BE2C (cell line): ENCODE measurements around the gene RNASEH1.

Experiments used
- DNase-seq: peaks from one replicate; pipeline ENCODE4 v3.0.0-alpha.2; 2020
- H3K27me3 ChIP-seq: fragments of 250-450 bp; sonication (Bioruptor Pico); 2 replicates; pipeline ENCODE4 v1.5.1; 2020; ENCODE audit warnings: mild to moderate bottlenecking
- H3K36me3 ChIP-seq: fragments of 250-450 bp; sonication (Bioruptor Pico); 2 replicates; pipeline ENCODE4 v1.5.1; 2020; ENCODE audit warnings: mild to moderate bottlenecking
- H3K4me1 ChIP-seq: fragments of 250-450 bp; sonication (Bioruptor Pico); 2 replicates; pipeline ENCODE4 v1.5.1; 2020
- H3K4me3 ChIP-seq: 2 replicates; pipeline ENCODE4 v1.5.1; 2011; ENCODE audit warnings: low read depth, low read length
- H3K9me3 ChIP-seq: fragments of 250-450 bp; sonication (Bioruptor Pico); 2 replicates; pipeline ENCODE4 v1.5.1; 2020
- TF ChIP-seq, protein P1 (sequence below): IDR thresholded peaks from 2 replicates; pipeline ENCODE4 v1.5.1; 2012; ENCODE audit warnings: mild to moderate bottlenecking, low read depth, low read length

Gene RNASEH1

DNA sequence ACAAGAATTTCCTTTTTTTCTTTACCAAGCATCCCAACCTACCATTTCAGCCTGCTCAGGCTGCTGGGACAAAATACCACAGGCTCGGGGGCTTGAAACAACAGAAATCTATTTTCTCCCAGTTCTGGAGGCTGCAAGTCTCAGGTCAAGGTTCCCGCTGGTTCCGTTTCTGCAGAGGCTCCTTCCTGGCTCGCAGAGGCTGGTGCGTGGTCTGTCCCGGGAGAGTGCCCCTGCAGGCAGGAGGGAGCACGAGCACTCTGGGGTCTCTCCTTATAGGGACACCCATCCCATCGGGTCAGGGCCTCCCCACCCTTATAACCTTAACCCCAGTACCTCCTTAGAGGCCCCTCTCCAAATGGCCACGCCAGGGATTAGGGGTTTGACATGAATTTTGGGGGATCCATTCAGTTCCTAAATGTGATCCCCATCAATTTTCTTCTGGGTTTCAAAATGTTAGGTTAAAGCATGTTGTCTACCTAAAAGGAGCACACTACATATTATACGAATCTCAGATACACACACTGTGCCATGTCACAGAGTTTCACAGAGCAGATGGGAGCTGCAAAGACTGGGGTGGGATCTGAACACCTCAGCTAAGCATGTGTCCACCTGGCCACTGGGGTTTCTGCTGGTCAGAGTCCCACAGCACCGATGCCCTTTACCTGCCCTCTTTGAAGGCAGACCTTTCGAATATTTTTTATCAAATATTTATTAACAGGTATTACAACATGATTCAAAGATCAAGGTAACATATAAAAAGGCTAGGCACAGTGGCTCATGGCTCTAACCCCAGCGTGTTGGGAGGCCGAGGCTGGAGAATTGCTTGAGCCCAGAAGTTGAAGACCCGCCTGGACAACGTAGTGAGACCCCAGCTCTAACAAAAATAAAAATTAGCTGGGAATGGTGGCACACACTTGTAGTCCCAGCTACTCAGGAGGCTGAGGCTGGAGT lies 21.2 kb downstream of the RNASEH1 start:
- DNase-seq: peak; percentile 65
- H3K4me3 ChIP-seq: peak overlapping the region; percentile 56

DNA sequence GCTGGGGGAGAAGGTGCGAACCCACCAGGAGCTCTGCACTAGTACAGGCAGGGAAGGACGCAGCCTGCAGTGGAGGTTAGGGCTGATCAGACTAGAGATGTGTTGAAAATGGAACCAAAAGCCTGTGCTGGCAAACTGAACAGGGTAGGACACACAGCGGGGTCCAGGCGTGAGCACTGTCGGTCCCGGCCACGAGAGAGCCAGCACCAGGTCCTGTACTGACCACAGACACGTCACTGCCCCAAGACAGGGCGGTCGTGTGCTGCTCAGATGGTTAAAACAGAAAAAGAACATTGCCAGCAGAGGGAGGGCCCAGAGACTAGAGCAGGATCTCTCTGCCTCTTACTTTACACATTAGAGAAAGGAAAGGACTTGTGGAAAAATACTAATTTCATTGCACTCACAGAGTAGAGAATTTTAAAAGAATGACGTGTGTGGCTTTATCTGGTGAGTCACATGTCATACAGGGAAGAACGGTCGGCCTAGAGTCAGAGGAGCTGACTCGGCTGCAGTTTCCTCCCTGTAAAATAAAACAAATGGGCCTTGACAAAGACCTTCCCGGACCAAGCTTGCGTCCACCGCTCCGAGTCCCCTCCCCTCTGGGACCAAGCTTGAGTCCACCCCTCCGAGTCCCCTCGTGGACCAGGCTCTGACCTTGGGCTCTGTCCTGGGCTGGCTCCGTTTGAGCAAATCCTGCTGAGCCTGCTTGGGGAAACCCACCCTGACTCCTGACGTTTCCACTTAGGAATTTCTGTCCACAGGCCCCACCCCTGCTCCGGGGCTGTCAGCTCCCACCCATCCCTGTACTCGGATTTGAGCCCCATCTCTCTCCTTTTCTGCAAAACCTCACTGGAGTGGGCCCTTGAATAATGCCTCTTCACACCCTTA lies 22.1 kb downstream of the RNASEH1 start:
- Histone ChIP-seq H3K4me3 (peak overlapping the region; percentile 56), H3K9me3 (no peaks in the 10 kb centered on the region), H3K27me3 (no peaks in the 10 kb centered on the region), H3K36me3 (peaks cover 8% of the 10 kb centered on the region), H3K4me1 (no peaks in the 10 kb centered on the region)
- TF ChIP-seq, protein P1, sequence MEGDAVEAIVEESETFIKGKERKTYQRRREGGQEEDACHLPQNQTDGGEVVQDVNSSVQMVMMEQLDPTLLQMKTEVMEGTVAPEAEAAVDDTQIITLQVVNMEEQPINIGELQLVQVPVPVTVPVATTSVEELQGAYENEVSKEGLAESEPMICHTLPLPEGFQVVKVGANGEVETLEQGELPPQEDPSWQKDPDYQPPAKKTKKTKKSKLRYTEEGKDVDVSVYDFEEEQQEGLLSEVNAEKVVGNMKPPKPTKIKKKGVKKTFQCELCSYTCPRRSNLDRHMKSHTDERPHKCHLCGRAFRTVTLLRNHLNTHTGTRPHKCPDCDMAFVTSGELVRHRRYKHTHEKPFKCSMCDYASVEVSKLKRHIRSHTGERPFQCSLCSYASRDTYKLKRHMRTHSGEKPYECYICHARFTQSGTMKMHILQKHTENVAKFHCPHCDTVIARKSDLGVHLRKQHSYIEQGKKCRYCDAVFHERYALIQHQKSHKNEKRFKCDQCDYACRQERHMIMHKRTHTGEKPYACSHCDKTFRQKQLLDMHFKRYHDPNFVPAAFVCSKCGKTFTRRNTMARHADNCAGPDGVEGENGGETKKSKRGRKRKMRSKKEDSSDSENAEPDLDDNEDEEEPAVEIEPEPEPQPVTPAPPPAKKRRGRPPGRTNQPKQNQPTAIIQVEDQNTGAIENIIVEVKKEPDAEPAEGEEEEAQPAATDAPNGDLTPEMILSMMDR: peak; percentile 19; the same call in 1 of the 2 replicates
- no peak for DNase-seq

More for the DNA sequence above, 21.2 kb downstream of the RNASEH1 start:
- Histone ChIP-seq H3K27me3 (no peaks in the 10 kb centered on the region), H3K4me1 (no peaks in the 10 kb centered on the region), H3K36me3 (peaks cover 15% of the 10 kb centered on the region), H3K9me3 (no peaks in the 10 kb centered on the region)
- TF ChIP-seq, protein P1: peak; percentile 67

DNA sequence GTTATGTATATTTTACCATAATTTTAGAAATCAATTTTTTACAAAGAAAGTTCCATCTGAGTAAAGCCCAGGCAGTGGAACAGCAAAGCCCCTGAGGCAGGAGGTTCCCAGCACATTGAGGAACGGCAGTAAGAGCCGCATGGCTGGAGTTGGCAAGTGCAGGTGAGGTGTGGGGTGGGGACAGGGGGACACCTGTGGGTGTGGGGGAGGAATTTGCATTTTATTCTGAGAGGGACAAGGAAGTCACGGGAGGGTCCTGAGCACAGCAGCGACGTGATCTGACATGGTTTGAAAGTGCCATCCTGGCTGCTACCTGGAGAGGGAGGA lies 22.7 kb downstream of the RNASEH1 start:
- Histone ChIP-seq H3K27me3 (no peaks in the 10 kb centered on the region), H3K4me1 (no peaks in the 10 kb centered on the region), H3K4me3 (no peak overlapping the region), H3K9me3 (no peaks in the 10 kb centered on the region), H3K36me3 (peaks cover 3% of the 10 kb centered on the region)
- DNase-seq: no peak
- TF ChIP-seq, protein P1: no peak

DNA sequence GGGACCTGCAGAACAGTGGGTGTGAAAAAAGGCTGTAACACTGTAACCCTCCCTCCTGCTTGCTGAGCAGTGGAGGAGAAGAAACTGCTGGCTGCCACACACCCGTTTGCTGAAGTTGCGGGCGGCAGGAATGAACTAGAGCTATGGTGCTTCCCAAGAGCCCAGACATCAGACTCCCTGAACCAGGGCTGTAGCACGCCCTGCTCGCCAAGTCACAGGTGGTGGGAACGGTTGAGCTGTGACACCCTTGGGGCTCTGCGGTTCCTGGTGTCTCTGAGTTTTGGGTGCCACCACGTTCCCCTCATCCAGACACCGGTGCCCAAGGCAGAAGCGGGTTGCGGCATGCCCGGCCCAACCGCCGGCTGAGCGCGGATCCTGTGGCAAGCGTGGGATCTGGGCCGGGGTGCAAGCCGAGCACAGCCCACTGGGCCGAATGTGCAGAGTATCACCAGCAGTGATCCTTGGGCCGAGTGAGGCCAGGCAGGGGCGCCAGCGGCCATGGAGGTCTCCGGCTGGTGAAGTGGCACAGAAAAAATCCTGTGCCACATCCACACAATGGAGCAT lies 23.8 kb downstream of the RNASEH1 start:
- Histone ChIP-seq H3K4me3 (no peak overlapping the region), H3K4me1 (no peaks in the 10 kb centered on the region), H3K9me3 (no peaks in the 10 kb centered on the region), H3K36me3 (peaks cover 2% of the 10 kb centered on the region), H3K27me3 (no peaks in the 10 kb centered on the region)
- no peak for DNase-seq
- TF ChIP-seq, protein P1: no peak

DNA sequence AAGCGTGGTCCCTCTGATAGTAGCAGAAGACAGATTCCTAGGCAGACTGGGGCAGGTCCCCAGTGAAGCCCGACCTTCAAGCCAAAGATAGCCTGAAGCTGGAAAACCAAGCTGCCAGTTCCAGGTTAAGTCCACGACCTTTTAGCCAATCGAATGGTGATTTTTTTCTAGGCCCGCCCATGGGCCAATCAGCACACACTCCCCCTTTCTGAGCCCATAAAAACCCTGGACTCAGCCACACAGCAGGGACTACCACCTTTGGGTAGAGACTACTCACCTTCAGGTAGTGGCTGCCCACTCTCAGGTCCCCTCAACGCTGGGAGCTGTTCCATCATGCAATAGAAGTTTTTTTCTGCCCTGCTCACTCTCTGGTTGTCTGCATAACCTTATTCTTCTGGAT lies 24.3 kb downstream of the RNASEH1 start:
- H3K27me3 ChIP-seq: no peaks in the 10 kb centered on the region
- TF ChIP-seq, protein P1: no peak
- H3K9me3 ChIP-seq: no peaks in the 10 kb centered on the region
- no peak for DNase-seq
- no peak overlapping the region for H3K4me3 ChIP-seq
- H3K36me3 ChIP-seq: peaks cover 2% of the 10 kb centered on the region; the same call in 1 of the 2 replicates
- no peaks in the 10 kb centered on the region for H3K4me1 ChIP-seq
